ENCODE data around the gene ABCD4. TPM values are rescaled to one million over a fixed set of nuclear protein-coding genes. Genes with fewer than 3 reads are reported as not detected.

Gene ABCD4
- total and polyA plus RNA-seq, 4 donors: 20.4 to 34.4 (median 29.1) TPM

Other genes with a start within 250 kb of the ABCD4 start
- 100 to 1,000 TPM; 157 to 183 TPM for gene ALDH6A1, start 218.5 kb downstream of the ABCD4 start, total RNA-seq
- gene ALDH6A1, start 218.5 kb downstream of the ABCD4 start, polyA plus RNA-seq: 100 to 1,000 TPM; 114 to 153 TPM
- gene LIN52, start 218.0 kb downstream of the ABCD4 start, total RNA-seq: 1 to 10 TPM; 6.8 to 9.9 TPM
- 1 to 10 TPM; 3.8 TPM for gene LIN52, start 218.0 kb downstream of the ABCD4 start, polyA plus RNA-seq
- gene VSX2, start 63.5 kb downstream of the ABCD4 start, total RNA-seq: not detected
- not detected for gene VSX2, start 63.5 kb downstream of the ABCD4 start, polyA plus RNA-seq
- not detected for gene VRTN, start 45.5 kb upstream of the ABCD4 start, total RNA-seq
- not detected for gene VRTN, start 45.5 kb upstream of the ABCD4 start, polyA plus RNA-seq
- under 1 TPM in 1 of 2 donors, not detected in 1; 0.08 TPM for gene SYNDIG1L, start 123.3 kb upstream of the ABCD4 start, total RNA-seq
- gene SYNDIG1L, start 123.3 kb upstream of the ABCD4 start, polyA plus RNA-seq: not detected
- gene NPC2, start 190.4 kb upstream of the ABCD4 start, total RNA-seq: 100 to 1,000 TPM in 1 of 2 donors, 10 to 100 TPM in 1; 69.7 to 118 TPM
- gene NPC2, start 190.4 kb upstream of the ABCD4 start, polyA plus RNA-seq: 100 to 1,000 TPM in 1 of 2 donors, 10 to 100 TPM in 1; 91.5 to 133 TPM
- gene ISCA2, start 190.8 kb upstream of the ABCD4 start, total RNA-seq: 10 to 100 TPM in 1 of 2 donors, 1 to 10 TPM in 1; 7.1 to 19.9 TPM
- gene ISCA2, start 190.8 kb upstream of the ABCD4 start, polyA plus RNA-seq: 10 to 100 TPM; 11.6 to 35.3 TPM

Measured in liver (tissue), 4 donors.